NT2/D1 (cell line): ENCODE data around the gene PTGDS.

Experiments used
- DNase-seq: peaks from one replicate; pipeline ENCODE4 v3.0.0-alpha.2; 2011; ENCODE audit warnings: low read depth, low spot score
- H3K27me3 ChIP-seq: 2 replicates; pipeline ENCODE4 v1.6.0; 2011; ENCODE audit warnings: mild to moderate bottlenecking; ENCODE audit not compliant: insufficient read length, insufficient read depth
- H3K36me3 ChIP-seq: 2 replicates; pipeline ENCODE4 v1.6.1; 2011; ENCODE audit warnings: mild to moderate bottlenecking, low read length, mixed read lengths; ENCODE audit not compliant: insufficient read depth, insufficient read length
- H3K4me1 ChIP-seq: 2 replicates; pipeline ENCODE4 v1.5.1; 2011; ENCODE audit not compliant: insufficient read depth, insufficient read length
- H3K4me3 ChIP-seq: 2 replicates; pipeline ENCODE4 v1.5.1; 2011; ENCODE audit warnings: low read depth; ENCODE audit not compliant: insufficient read length
- H3K9ac ChIP-seq: 2 replicates; pipeline ENCODE4 v1.6.0; 2011; ENCODE audit warnings: low read depth; ENCODE audit not compliant: insufficient read length
- H3K9me3 ChIP-seq: 2 replicates; pipeline ENCODE4 v1.5.1; 2011; ENCODE audit warnings: mild to moderate bottlenecking, low read length; ENCODE audit not compliant: insufficient read depth
- SUZ12 ChIP-seq: IDR thresholded peaks from 2 replicates; pipeline ENCODE4 v1.6.1; 2011; ENCODE audit not compliant: insufficient read length, insufficient read depth; ENCODE audit errors: extremely low read depth
- YY1 ChIP-seq: IDR thresholded peaks from 2 replicates; pipeline ENCODE4 v1.6.1; 2011; ENCODE audit not compliant: insufficient read length, insufficient read depth
- ZNF274 ChIP-seq: IDR thresholded peaks from 2 replicates; pipeline ENCODE4 v1.6.1; 2011; ENCODE audit warnings: mild to moderate bottlenecking, low read depth, low read length

Gene PTGDS

DNA sequence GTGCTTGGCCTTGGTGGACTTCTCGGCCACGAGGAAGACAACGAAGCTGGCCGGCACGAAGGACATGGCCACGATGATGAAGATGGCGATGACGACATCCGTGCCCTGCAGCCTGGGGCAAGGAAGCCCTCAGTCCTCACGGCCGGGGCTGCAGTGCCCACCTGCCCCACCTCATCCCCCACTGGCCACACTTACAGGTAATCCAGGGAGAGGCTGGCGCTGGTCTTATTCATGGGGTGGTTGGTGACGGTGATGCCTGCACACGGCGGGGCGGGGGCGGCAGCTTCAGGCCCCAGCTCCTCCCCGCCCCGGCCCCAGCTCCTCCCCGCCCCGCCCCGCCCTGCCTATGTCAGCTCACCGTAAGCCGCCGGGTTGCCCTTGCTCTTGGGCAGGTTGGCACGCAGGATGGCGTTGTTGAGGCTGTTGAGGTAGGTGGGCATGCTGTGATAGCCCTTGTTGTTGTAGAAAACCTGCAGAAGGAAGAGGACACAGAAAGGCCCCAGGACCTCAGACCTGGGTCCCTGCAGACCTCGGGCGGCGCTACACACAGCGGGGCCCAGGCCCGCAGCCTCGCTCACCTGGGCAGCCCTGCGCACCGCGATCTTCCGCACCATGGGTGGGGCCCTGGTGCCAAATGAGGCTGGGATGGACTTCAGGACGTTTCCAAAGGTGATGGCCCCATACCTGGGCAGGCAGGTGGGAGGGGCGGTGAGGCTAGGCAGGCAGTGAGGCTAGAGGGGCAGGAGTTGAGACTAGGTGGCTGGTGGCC is 34.8 kb downstream of the PTGDS start:
- TF ChIP-seq SUZ12 (no peak), YY1 (no peak), ZNF274 (no peak)
- peaks cover 10% of the 10 kb centered on the region for H3K36me3 ChIP-seq
- no peak for DNase-seq
- H3K4me1 ChIP-seq = no peaks in the 10 kb centered on the region
- no peak overlapping the region for H3K4me3 ChIP-seq
- no peaks in the 10 kb centered on the region; the same call in 1 of the 2 replicates for H3K9me3 ChIP-seq
- H3K9ac ChIP-seq = no peak overlapping the region
- no peaks in the 10 kb centered on the region for H3K27me3 ChIP-seq

GRCh38 chr9:137012694-137013570 is 35.6 kb downstream of the PTGDS start:
- Histone ChIP-seq H3K4me1 (no peaks in the 10 kb centered on the region), H3K27me3 (no peaks in the 10 kb centered on the region), H3K4me3 (no peak overlapping the region), H3K36me3 (peaks cover 10% of the 10 kb centered on the region), H3K9me3 (no peaks in the 10 kb centered on the region; the same call in 1 of the 2 replicates), H3K9ac (no peak overlapping the region)
- no peak for DNase-seq
- TF ChIP-seq SUZ12 (no peak), ZNF274 (no peak), YY1 (no peak)

- Histone ChIP-seq H3K36me3 (peaks cover 10% of the 10 kb centered on the region), H3K9ac (no peak overlapping the region), H3K27me3 (no peaks in the 10 kb centered on the region), H3K4me1 (no peaks in the 10 kb centered on the region), H3K4me3 (no peak overlapping the region), H3K9me3 (no peaks in the 10 kb centered on the region; the same call in 1 of the 2 replicates)
- no peak for DNase-seq
- TF ChIP-seq SUZ12 = no peak
- no peak for TF ChIP-seq YY1
- TF ChIP-seq ZNF274 = no peak
Observed at GRCh38 chr9:137013571-137013940, 36.3 kb downstream of the PTGDS start.

GRCh38 chr9:137014166-137014565 is 36.9 kb downstream of the PTGDS start:
- no peak for DNase-seq
- H3K27me3 ChIP-seq = no peaks in the 10 kb centered on the region
- H3K4me1 ChIP-seq = peaks cover 2% of the 10 kb centered on the region
- TF ChIP-seq YY1 = no peak
- TF ChIP-seq ZNF274 = no peak
- no peak for TF ChIP-seq SUZ12
- H3K9me3 ChIP-seq = no peaks in the 10 kb centered on the region; the same call in 1 of the 2 replicates
- H3K4me3 ChIP-seq = no peak overlapping the region
- H3K9ac ChIP-seq = no peak overlapping the region
- H3K36me3 ChIP-seq = peaks cover 10% of the 10 kb centered on the region

GRCh38 chr9:137014776-137015539 is 37.7 kb downstream of the PTGDS start:
- H3K9me3 ChIP-seq = no peaks in the 10 kb centered on the region; the same call in 1 of the 2 replicates
- DNase-seq = no peak
- H3K36me3 ChIP-seq = peaks cover 10% of the 10 kb centered on the region
- no peaks in the 10 kb centered on the region for H3K27me3 ChIP-seq
- H3K4me1 ChIP-seq = peaks cover 2% of the 10 kb centered on the region
- H3K9ac ChIP-seq = no peak overlapping the region
- TF ChIP-seq YY1 (no peak), ZNF274 (no peak), SUZ12 (no peak)
- no peak overlapping the region for H3K4me3 ChIP-seq

DNA sequence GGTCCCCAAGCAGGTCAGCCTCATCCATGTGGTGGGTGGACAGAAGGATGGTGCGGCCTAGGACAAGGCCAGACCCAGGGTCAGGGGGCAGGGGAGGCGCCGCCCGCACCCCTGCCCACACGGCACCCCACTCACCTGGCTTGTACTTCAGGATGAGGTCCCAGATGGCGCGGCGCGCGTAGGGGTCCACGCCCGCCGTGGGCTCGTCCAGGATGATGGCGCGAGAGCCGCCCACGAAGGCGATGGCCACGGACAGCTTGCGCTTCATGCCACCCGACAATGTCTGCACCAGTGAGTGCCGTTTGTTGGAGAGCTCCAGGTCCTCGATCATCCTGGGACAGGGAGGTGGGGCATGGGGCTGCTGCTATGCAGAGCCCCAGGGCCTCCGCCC is 38.2 kb downstream of the PTGDS start:
- no peaks in the 10 kb centered on the region; the same call in 1 of the 2 replicates for H3K9me3 ChIP-seq
- TF ChIP-seq ZNF274 (no peak), SUZ12 (no peak), YY1 (no peak)
- peaks cover 2% of the 10 kb centered on the region for H3K4me1 ChIP-seq
- H3K27me3 ChIP-seq = no peaks in the 10 kb centered on the region
- H3K9ac ChIP-seq = no peak overlapping the region
- H3K36me3 ChIP-seq = peaks cover 10% of the 10 kb centered on the region
- DNase-seq = no peak
- no peak overlapping the region for H3K4me3 ChIP-seq
